Stimulated activated CD4-positive, alpha-beta T cell treated with anti-CD3 and anti-CD28 coated beads, Interleukin-15, amount 100 ng/mL, for 24 hours (primary cell): Measurements from ENCODE around the gene EIF6.
"Not testable (repeated sequence)": the region's sequence is repeated elsewhere in the genome, so short reads cannot be mapped to it uniquely, and the experiment has no call there.

Source experiments
- DNase-seq: peaks from one replicate; pipeline ENCODE4 v3.0.0-alpha.2; 2020

EIF6 gene

DNA sequence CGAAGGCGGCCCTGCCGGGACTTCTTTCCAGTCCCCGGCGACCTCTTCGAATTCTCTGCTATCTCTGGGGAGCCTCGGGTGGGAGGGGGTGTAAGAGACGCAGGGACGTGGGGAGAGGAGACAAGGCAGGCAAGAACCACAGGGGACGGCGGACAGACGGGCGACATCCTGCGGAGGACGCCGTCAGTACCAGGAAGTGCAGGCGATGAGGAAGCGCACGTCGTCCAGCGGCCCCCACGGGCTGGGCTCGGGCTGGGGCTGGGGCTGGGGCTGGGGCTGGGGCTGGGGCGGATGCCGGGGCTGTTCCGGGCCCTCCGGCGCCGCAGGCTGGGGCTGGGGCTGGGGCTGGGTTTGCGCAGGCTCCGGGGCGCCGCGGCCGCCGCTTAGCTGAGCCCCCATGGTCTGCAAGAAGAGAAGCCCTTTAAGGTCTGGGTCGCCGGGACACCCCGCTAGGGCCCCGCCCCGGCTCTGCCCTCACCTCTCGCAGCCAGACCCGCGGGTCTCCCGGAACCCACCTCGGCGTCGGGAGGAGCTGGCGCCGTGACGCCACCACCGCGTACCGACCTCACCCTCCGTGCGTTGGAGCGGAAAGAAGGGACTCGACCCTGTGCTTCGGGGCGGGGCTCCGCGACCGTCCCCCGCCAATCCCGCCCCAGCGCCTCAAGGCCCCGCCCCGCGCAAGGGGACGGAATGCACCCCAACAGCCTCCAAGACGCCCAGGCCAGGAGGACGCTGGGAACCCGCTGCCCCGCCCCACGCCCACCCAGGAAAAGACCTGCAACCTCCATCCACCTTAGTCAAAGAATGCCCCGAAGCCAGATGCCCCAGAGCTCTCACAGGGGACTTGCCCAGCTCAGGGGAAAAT is 6.8 kb downstream of the EIF6 start, which contains the start of gene MMP24OS:
Gene MMP24OS, minus strand, starts transcription at position 592 of the 865 bp plus-strand sequence. Its CDS starts 193 bp downstream, at position 399.
- peak; percentile 95 for DNase-seq

- DNase-seq: no peak
These were observed 7.4 kb downstream of the EIF6 start for GRCh38 chr20:35277127-35277526.

GRCh38 chr20:35276408-35276807 is 8.2 kb downstream of the EIF6 start:
- DNase-seq: no peak

GRCh38 chr20:35275741-35276251 is 8.8 kb downstream of the EIF6 start:
- no peak for DNase-seq

DNA sequence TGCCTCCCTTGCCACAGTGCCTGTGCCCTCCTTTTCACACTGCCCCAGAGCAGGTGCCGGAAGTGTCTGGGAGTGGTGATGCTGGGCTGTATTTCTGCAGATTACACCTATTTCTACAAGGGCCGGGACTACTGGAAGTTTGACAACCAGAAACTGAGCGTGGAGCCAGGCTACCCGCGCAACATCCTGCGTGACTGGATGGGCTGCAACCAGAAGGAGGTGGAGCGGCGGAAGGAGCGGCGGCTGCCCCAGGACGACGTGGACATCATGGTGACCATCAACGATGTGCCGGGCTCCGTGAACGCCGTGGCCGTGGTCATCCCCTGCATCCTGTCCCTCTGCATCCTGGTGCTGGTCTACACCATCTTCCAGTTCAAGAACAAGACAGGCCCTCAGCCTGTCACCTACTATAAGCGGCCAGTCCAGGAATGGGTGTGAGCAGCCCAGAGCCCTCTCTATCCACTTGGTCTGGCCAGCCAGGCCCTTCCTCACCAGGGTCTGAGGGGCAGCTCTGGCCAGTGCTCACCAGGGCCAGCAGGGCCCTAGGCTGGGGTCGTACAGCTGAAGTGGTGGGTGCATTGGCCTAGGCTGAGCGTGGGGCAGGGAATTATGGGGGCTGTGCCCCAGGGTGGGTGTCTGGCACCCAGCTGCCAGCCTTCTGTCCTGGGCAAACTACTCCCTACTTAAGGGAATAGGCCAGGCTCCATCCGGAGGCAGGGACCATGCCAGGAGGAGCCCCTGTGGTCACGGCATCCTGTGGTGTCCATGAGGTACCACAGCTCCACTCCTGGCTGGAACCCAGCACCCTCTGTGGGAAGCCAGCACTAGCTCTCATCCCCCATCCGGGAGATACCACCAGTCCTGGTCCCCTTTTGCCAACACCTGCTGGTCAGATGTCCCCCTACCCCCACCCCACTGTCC is 10.1 kb downstream of the EIF6 start:
- no peak for DNase-seq

DNA sequence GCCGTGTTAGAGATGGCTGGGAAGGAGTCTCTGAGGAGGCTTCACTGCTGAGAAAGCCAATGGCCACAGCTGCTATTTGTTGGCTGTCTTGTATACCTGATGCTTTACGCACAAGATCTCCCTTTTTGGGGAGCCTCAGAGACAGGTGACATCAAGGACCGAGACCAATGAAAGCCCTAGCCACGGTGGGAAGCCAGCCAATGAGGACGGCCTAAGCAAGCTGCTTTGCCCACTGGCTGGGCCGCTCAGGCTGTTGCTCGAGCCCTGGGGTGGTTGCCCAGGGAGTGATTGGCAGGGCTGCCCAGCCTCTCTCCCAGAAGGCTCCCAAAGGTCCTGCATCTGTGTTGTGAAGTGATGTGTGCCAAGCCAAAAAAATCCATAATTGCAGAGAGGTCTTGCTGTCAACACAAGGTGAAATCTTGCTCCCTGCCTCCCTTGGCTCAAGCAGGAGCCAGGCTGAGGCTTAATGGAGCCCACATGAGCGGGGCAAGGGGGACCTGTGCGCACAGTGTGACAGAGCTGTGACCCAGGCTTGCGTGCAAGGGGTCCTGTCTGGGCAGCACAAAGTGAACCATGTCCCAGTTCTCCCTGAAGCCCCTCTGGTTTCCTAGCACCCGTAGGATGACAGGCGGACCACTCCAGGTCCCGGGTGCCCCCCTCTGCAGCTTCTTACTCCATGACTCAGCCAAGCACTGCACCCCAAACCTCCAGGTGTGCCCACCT is 11.0 kb downstream of the EIF6 start:
- no peak for DNase-seq

DNA sequence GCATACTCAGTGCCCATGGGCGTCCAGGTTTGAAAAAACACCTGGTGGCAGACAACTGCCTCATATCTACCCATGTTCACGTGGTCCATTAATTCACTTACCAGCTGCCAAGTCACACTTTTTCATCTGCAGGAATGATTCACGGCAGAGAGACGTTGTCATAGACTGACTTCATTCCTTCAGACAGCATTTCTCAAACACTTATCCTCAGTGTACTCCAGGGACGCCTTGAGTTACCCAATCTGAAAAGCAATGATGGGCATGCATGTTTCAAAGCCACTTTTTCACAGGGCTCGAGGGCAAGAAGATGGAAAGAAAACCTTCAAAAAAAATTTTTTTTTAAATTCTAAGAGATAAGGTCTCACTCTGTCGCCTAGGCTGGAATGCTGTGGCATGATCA is 12.7 kb downstream of the EIF6 start:
- no peak for DNase-seq

- DNase-seq: no peak
These were observed 13.3 kb downstream of the EIF6 start for GRCh38 chr20:35271073-35271882.

DNA sequence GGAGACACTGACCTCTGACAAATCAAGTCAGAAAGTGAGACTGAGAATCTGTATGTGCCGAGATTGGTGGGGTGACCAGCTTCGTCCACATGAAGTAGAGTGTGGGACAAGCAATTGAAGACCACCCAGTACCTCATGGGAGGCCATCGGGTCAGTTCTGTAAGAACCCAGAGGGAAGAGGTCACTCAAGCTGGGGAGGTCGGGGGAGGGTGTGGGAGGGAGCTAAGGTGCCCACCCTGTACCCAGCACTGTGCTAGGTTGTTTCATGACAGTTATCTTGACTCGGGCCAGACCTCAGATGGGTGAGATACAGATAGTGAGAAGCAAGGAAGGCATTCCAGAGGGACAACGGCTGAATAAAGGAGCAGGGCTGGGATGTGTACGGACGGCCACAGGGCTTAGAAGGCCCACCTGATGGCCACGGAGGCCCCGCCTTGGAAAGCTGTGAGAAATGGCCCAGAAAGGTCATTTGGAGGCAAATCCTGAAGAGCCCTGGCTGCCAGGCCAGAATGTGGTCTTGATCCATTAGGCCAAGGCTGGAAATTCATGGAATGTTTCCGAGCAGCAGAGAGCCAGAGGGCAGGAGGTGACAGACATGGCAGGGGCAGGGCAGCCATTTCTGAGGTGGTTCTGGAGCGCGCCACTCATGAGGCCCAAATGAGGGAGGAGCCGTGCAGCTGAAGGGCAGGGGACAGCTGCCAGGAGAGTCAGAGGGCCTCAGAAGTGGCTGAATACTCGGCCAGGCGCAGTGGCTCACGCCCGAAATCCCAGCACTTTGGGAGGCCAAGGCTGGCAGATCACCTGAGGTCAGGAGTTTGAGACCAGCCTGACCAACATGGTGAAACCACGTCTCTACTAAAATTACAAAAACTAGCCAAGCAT is 14.3 kb downstream of the EIF6 start:
- no peak for DNase-seq

GRCh38 chr20:35269055-35269781 is 15.4 kb downstream of the EIF6 start:
- DNase-seq: peak; percentile 66

DNA sequence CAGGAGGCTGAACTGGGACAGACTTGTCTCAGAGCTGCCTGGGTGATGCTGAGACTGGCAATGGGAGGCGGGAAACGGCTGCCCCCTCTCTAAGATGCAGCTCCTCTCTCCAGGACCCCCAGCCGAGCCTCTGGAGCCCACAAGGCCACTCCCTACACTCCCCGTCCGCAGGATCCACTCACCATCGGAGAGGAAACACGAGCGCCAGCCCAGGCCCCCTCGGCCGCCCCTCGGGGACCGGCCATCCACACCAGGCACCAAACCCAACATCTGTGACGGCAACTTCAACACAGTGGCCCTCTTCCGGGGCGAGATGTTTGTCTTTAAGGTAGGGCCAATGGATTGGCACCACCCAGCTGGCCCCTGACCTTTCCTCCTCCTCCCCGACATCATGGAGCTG is 17.5 kb downstream of the EIF6 start:
- no peak for DNase-seq

DNA sequence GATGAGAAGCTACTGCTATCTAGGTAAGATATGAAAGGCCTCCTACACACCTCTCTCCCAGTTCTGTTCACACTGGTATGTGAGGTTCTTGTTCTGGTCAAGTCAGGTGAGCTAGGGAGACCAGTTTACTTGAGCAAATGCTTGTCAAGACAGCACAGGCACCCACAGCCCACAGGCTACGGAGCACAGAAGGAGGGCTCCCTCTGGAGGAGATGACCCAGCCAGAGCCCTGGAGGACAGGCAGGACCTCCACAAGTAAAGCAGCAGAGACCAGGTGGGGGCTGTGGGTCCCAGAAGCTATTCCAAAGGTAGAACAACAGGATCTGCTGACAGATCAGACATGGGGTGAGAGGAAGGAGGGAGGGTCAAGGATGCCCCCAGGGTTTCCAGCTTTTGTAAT is 19.8 kb downstream of the EIF6 start:
- DNase-seq: no peak

DNA sequence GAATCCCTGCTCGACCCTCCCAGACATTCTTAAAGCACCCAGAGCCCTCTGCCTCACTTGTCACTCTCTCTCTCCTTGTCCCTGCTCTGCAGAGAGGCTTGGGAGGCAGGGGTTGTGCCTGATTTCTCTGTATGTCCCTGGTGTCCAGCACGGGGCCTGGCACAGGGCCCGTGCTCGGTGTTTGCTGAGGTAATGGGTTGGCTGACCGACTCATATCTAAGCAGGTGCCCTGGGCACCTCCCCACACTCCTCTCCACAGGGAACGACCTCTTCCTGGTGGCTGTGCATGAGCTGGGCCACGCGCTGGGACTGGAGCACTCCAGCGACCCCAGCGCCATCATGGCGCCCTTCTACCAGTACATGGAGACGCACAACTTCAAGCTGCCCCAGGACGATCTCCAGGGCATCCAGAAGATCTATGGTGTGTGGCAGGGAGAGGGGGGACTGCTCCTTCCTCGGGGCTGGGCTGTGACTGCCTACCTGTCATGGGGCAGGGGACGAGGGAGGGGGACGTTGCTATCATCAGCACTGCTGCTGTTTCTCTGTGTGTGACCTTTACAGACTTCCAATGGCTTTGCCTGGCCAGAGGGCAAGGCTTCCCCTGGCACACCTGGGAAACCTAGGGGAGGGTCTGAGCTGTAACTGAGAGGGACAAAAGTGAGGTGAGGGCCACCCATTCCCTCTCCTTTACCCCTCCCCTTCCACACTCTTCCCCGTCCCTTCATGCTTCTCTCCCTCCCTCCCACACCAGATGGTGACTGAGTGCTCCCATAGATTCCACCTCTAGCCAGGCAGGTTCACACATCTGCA is 20.8 kb downstream of the EIF6 start:
- DNase-seq: no peak

GRCh38 chr20:35262731-35263531 is 21.6 kb downstream of the EIF6 start:
- not testable (repeated sequence) for DNase-seq

- DNase-seq: not testable (repeated sequence)
These were observed 22.3 kb downstream of the EIF6 start for GRCh38 chr20:35262321-35262720.

GRCh38 chr20:35260426-35260825 is 24.1 kb downstream of the EIF6 start:
- DNase-seq: no peak

DNA sequence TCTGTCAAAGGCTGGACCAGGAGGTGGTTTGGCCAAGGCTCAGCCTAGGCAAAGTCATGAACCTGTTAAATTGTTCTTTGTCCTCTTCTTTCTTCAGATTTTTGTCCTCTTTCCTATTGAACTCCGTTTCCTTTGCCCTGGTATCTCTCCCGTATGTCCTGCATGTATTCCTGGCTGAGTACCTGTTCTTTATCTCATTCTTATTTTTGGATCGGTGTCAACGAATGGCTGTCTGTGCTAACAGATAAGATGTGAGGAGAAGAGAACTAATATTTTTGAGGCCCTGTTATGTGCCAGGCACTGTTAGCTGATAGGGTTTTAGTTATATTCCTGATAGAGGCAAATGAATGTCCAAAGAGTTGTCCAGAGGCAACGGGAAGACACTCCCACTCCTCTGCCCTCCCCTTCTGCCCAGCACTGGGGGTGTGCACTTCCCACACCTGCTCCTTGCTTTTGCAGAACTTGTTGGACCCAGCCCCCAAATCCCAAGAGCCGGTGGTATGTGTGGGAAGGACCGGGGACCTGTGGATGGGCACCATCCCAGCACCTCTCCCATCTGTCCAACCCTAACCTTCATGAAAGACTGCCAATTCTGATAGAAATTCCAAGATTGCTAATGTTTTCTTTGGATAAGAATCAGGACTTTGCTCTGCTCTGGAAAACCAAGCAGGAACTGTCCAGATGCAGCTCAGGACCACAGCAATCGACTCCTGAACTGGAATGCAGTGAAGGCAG is 27.2 kb downstream of the EIF6 start:
- DNase-seq: no peak
